K562 (cell line): ENCODE results near the gene PBX1. TPM values are rescaled to one million over a fixed set of nuclear protein-coding genes. Genes with fewer than 3 reads are reported as not detected.

Experiments used
- ETV1 ChIP-seq: fragments of 450-650 bp; conservative IDR thresholded peaks from 2 replicates; pipeline ENCODE4 v1.6.1; 2016; ENCODE audit warnings: missing genetic modification characterization, control low read depth, low read depth, missing compliant biosample characterization
- MCM2 ChIP-seq: fragments of 450-650 bp; IDR thresholded peaks from 2 replicates; pipeline ENCODE4 v1.6.1; 2017; ENCODE audit warnings: low read depth, mild to moderate bottlenecking
- NR2F6 ChIP-seq: fragments of 450-650 bp; formaldehyde crosslinking; IDR thresholded peaks from 2 replicates; pipeline ENCODE4 v1.4.0; 2020; ENCODE audit warnings: mild to moderate bottlenecking
- PCBP2 ChIP-seq: fragments of 200-400 bp; formaldehyde crosslinking; IDR thresholded peaks from 2 replicates; pipeline ENCODE4 v1.6.1; 2018; ENCODE audit warnings: low read length, low read depth, mild to moderate bottlenecking, moderate library complexity; ENCODE audit not compliant: poor library complexity, severe bottlenecking
- POLR2G ChIP-seq: fragments of 200-400 bp; formaldehyde crosslinking; IDR thresholded peaks from 2 replicates; pipeline ENCODE4 v1.6.1; 2017; ENCODE audit warnings: low read depth, mild to moderate bottlenecking, antibody characterized with exemption, low read length, moderate library complexity
- SP2 ChIP-seq: IDR thresholded peaks from 2 replicates; pipeline ENCODE4 v1.6.1; 2011; ENCODE audit warnings: mild to moderate bottlenecking, low read depth, low read length, moderate library complexity; ENCODE audit not compliant: poor library complexity, severe bottlenecking; ENCODE audit errors: extremely low read depth
- TAF1 ChIP-seq: IDR thresholded peaks from 2 replicates; pipeline ENCODE4 v1.6.1; 2011; ENCODE audit warnings: mild to moderate bottlenecking, low read length, moderate library complexity; ENCODE audit not compliant: insufficient read depth, control insufficient read depth, severe bottlenecking; ENCODE audit errors: extremely low read depth
- TOE1 ChIP-seq, 2 experiments: fragments of 450-650 bp in 1 of 2; sonication (generic) in 1 of 2; formaldehyde crosslinking in 1 of 2; IDR thresholded peaks; 2 replicates each; pipeline versions ENCODE4 v1.7.1 to v1.8.0; 2016 to 2022; ENCODE audit warnings: borderline replicate concordance in 2 of 2, mild to moderate bottlenecking in 2 of 2, antibody characterized with exemption in 1 of 2, inconsistent platforms in 1 of 2, low read depth in 1 of 2, missing genetic modification reagents in 1 of 2, moderate library complexity in 1 of 2
- ZBTB9 ChIP-seq: fragments of 450-650 bp; formaldehyde crosslinking; IDR thresholded peaks from 2 replicates; pipeline ENCODE4 v1.4.0; 2020; ENCODE audit warnings: mild to moderate bottlenecking, moderate library complexity
- ZFP30 ChIP-seq: fragments of 250-450 bp; sonication (Bioruptor Pico); IDR thresholded peaks from 2 replicates; pipeline ENCODE4 v1.8.0; 2022; ENCODE audit warnings: moderate library complexity, mild to moderate bottlenecking, inconsistent platforms, borderline replicate concordance
- ZNF134 ChIP-seq: fragments of 250-450 bp; sonication (Bioruptor Pico); conservative IDR thresholded peaks from 2 replicates; pipeline ENCODE4 v1.4.0; 2020
- ZNF212 ChIP-seq: fragments of 450-650 bp; formaldehyde crosslinking; IDR thresholded peaks from 2 replicates; pipeline ENCODE4 v1.4.0; 2020; ENCODE audit warnings: mild to moderate bottlenecking
- polyA plus RNA-seq, 8 experiments: library from polyadenylated mRNA; depleted of rRNA in 4 of 8; stranded (reverse) in 5 of 8; unstranded in 3 of 8; fragments of >200 nt; fragmentation: Nextera tagmentation in 2 of 8; fragmentation: Illumina TruSeq in 1 of 8; extraction: Ambion mirVana in 2 of 8; extraction: Trizol in 1 of 8; gene quantifications; 2 replicates each; pipeline versions ENCODE4 v1.2.1 to v1.2.3, GENCODE V29; 2011 to 2014; ENCODE audit warnings: inconsistent platforms in 1 of 8, missing spikeins in 1 of 8
- total RNA-seq, 7 experiments: library from RNA; depleted of rRNA in 6 of 7; stranded (reverse); fragments of >200 nt in 6 of 7; fragmentation: Illumina TruSeq in 2 of 7; extraction: Trizol in 2 of 7; gene quantifications; 2 replicates each; pipeline versions ENCODE4 v1.2.1 to v1.2.3, GENCODE V29; 2011 to 2021; ENCODE audit warnings: low replicate concordance in 1 of 7
- TF ChIP-seq, protein P1 (sequence below): fragments of 250-450 bp; sonication (Bioruptor Pico); IDR thresholded peaks from 2 replicates; pipeline ENCODE4 v1.8.0; 2021; ENCODE audit warnings: mild to moderate bottlenecking, moderate library complexity

The PBX1 gene
- total and polyA plus RNA-seq, 9 of the 15 experiments (the other 6 are each of a cell fraction or from before 2014, with no cell fraction given): 0.03 to 0.62 (median 0.17) TPM

DNA sequence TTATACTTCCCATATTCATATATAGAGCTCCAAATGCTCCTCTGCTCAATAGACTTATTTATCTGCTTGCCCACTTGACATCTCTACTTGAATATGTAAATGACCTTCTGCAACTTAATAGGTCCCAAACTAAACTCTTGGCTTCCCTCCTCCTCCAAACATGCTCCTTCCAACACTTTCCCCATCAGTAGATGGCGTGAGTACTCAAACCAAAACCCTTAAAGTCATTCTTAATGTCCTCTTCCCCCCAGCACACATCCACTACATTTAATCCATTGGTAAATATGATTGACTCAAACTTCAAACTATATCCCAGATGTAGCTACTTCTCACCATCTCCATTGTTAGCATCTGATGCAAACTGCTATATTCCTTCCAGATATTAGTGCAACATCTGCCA lies 48.5 kb upstream of the PBX1 start (continued):
- TF ChIP-seq, protein P1, sequence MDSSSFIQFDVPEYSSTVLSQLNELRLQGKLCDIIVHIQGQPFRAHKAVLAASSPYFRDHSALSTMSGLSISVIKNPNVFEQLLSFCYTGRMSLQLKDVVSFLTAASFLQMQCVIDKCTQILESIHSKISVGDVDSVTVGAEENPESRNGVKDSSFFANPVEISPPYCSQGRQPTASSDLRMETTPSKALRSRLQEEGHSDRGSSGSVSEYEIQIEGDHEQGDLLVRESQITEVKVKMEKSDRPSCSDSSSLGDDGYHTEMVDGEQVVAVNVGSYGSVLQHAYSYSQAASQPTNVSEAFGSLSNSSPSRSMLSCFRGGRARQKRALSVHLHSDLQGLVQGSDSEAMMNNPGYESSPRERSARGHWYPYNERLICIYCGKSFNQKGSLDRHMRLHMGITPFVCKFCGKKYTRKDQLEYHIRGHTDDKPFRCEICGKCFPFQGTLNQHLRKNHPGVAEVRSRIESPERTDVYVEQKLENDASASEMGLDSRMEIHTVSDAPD (CRISPR knock-in tag): no peak
- TF ChIP-seq ETV1 (no peak), TOE1 (IDR thresholded peaks at IDR 0.05; ENCODE audit: borderline replicate concordance) (no peak), TOE1 (CRISPR knock-in tag; IDR thresholded peaks at IDR 0.05; ENCODE audit: borderline replicate concordance, low read depth) (no peak), ZNF212 (CRISPR knock-in tag) (no peak), MCM2 (no peak), ZNF134 (CRISPR knock-in tag) (no peak), PCBP2 (no peak), SP2 (no peak), POLR2G (no peak), TAF1 (no peak), ZBTB9 (no peak), ZFP30 (CRISPR knock-in tag) (no peak), NR2F6 (CRISPR knock-in tag) (no peak)
